ENCODE measurements around the gene EPHB2.
"Not testable (repeated sequence)": the region's sequence is repeated elsewhere in the genome, so short reads cannot be mapped to it uniquely, and the experiment has no call there.

EPHB2 gene

GRCh38 chr1:22691031-22691753 lies 19.4 kb upstream of the EPHB2 start:
- H3K36me3 ChIP-seq (ENCODE audit: control insufficient read depth in 2 of 2, insufficient read depth in 2 of 2, low read length in 2 of 2): no peaks in the 10 kb centered on the region

GRCh38 chr1:22694172-22694571 lies 16.5 kb upstream of the EPHB2 start:
- Histone ChIP-seq H3K4me1 (ENCODE audit: control insufficient read depth, insufficient read depth, low read length) (no peaks in the 10 kb centered on the region), H3K27ac (ENCODE audit: low read length) (no peak overlapping the region), H3K4me3 (ENCODE audit: low read length in 2 of 2) (no peak overlapping the region), H3K36me3 (ENCODE audit: control insufficient read depth in 2 of 2, insufficient read depth in 2 of 2, low read length in 2 of 2) (no peaks in the 10 kb centered on the region), H3K27me3 (ENCODE audit: control insufficient read depth in 1 of 2, insufficient read depth in 2 of 2, low read length in 2 of 2) (peaks cover 0 to 2% of the 10 kb centered on the region in 2 donors), H3K9ac (ENCODE audit: low read length in 2 of 2) (no peak overlapping the region), H3K9me3 (ENCODE audit: control insufficient read depth in 2 of 2, low read length in 2 of 2) (no peaks in the 10 kb centered on the region)

More at GRCh38 chr1:22691031-22691753, 19.4 kb upstream of the EPHB2 start:
- Histone ChIP-seq H3K27ac (ENCODE audit: low read length) (no peak overlapping the region), H3K4me1 (ENCODE audit: control insufficient read depth, insufficient read depth, low read length) (no peaks in the 10 kb centered on the region), H3K4me3 (ENCODE audit: low read length in 2 of 2) (no peak overlapping the region), H3K27me3 (ENCODE audit: control insufficient read depth in 1 of 2, insufficient read depth in 2 of 2, low read length in 2 of 2) (peaks cover 4 to 5% of the 10 kb centered on the region in 2 donors), H3K9me3 (ENCODE audit: control insufficient read depth in 2 of 2, low read length in 2 of 2) (no peaks in the 10 kb centered on the region), H3K9ac (ENCODE audit: low read length in 2 of 2) (no peak overlapping the region)

GRCh38 chr1:22696610-22697009 lies 14.0 kb upstream of the EPHB2 start:
- H3K9me3 ChIP-seq (ENCODE audit: control insufficient read depth in 2 of 2, low read length in 2 of 2): no peaks in the 10 kb centered on the region
- H3K4me3 ChIP-seq (ENCODE audit: low read length in 2 of 2): no peak overlapping the region
- peaks cover 0 to 2% of the 10 kb centered on the region in 2 donors for H3K27me3 ChIP-seq (ENCODE audit: control insufficient read depth in 1 of 2, insufficient read depth in 2 of 2, low read length in 2 of 2)
- H3K9ac ChIP-seq (ENCODE audit: low read length in 2 of 2): no peak overlapping the region
- H3K27ac ChIP-seq (ENCODE audit: low read length): no peak overlapping the region
- H3K36me3 ChIP-seq (ENCODE audit: control insufficient read depth in 2 of 2, insufficient read depth in 2 of 2, low read length in 2 of 2): no peaks in the 10 kb centered on the region
- no peaks in the 10 kb centered on the region for H3K4me1 ChIP-seq (ENCODE audit: control insufficient read depth, insufficient read depth, low read length)

GRCh38 chr1:22697980-22698379 lies 12.7 kb upstream of the EPHB2 start:
- no peaks in the 10 kb centered on the region for H3K9me3 ChIP-seq (ENCODE audit: control insufficient read depth in 2 of 2, low read length in 2 of 2)
- no peak overlapping the region for H3K27ac ChIP-seq (ENCODE audit: low read length)
- no peak overlapping the region for H3K9ac ChIP-seq (ENCODE audit: low read length in 2 of 2)
- no peaks in the 10 kb centered on the region for H3K36me3 ChIP-seq (ENCODE audit: control insufficient read depth in 2 of 2, insufficient read depth in 2 of 2, low read length in 2 of 2)
- no peaks in the 10 kb centered on the region for H3K4me1 ChIP-seq (ENCODE audit: control insufficient read depth, insufficient read depth, low read length)
- peaks cover 0 to 2% of the 10 kb centered on the region in 2 donors for H3K27me3 ChIP-seq (ENCODE audit: control insufficient read depth in 1 of 2, insufficient read depth in 2 of 2, low read length in 2 of 2)
- no peak overlapping the region for H3K4me3 ChIP-seq (ENCODE audit: low read length in 2 of 2)

- H3K9ac ChIP-seq (ENCODE audit: low read length in 2 of 2): no peak overlapping the region
- no peaks in the 10 kb centered on the region for H3K36me3 ChIP-seq (ENCODE audit: control insufficient read depth in 2 of 2, insufficient read depth in 2 of 2, low read length in 2 of 2)
- H3K9me3 ChIP-seq (ENCODE audit: control insufficient read depth in 2 of 2, low read length in 2 of 2): no peaks in the 10 kb centered on the region
- no peaks in the 10 kb centered on the region for H3K4me1 ChIP-seq (ENCODE audit: control insufficient read depth, insufficient read depth, low read length)
- H3K4me3 ChIP-seq (ENCODE audit: low read length in 2 of 2): no peak overlapping the region
- no peak overlapping the region for H3K27ac ChIP-seq (ENCODE audit: low read length)
- peaks cover 0 to 2% of the 10 kb centered on the region in 2 donors for H3K27me3 ChIP-seq (ENCODE audit: control insufficient read depth in 1 of 2, insufficient read depth in 2 of 2, low read length in 2 of 2)
Observed at GRCh38 chr1:22699681-22700520, 10.7 kb upstream of the EPHB2 start.

- Histone ChIP-seq H3K36me3 (ENCODE audit: control insufficient read depth in 2 of 2, insufficient read depth in 2 of 2, low read length in 2 of 2) (no peaks in the 10 kb centered on the region), H3K4me1 (ENCODE audit: control insufficient read depth, insufficient read depth, low read length) (no peaks in the 10 kb centered on the region), H3K27me3 (ENCODE audit: control insufficient read depth in 1 of 2, insufficient read depth in 2 of 2, low read length in 2 of 2) (peaks cover 0 to 2% of the 10 kb centered on the region in 2 donors), H3K9ac (ENCODE audit: low read length in 2 of 2) (no peak overlapping the region), H3K4me3 (ENCODE audit: low read length in 2 of 2) (no peak overlapping the region), H3K9me3 (ENCODE audit: control insufficient read depth in 2 of 2, low read length in 2 of 2) (no peaks in the 10 kb centered on the region), H3K27ac (ENCODE audit: low read length) (no peak overlapping the region)
Observed at GRCh38 chr1:22702296-22703085, 8.1 kb upstream of the EPHB2 start.

- Histone ChIP-seq H3K9me3 (ENCODE audit: control insufficient read depth in 2 of 2, low read length in 2 of 2) (no peaks in the 10 kb centered on the region), H3K4me1 (ENCODE audit: control insufficient read depth, insufficient read depth, low read length) (no peaks in the 10 kb centered on the region), H3K27me3 (ENCODE audit: control insufficient read depth in 1 of 2, insufficient read depth in 2 of 2, low read length in 2 of 2) (peaks cover 0 to 1% of the 10 kb centered on the region in 2 donors), H3K27ac (ENCODE audit: low read length) (no peak overlapping the region), H3K4me3 (ENCODE audit: low read length in 2 of 2) (no peak overlapping the region), H3K36me3 (ENCODE audit: control insufficient read depth in 2 of 2, insufficient read depth in 2 of 2, low read length in 2 of 2) (no peaks in the 10 kb centered on the region), H3K9ac (ENCODE audit: low read length in 2 of 2) (no peak overlapping the region)
Observed at GRCh38 chr1:22704440-22705067, 6.1 kb upstream of the EPHB2 start.

- Histone ChIP-seq H3K9ac (ENCODE audit: low read length in 2 of 2) (no peak overlapping the region), H3K9me3 (ENCODE audit: control insufficient read depth in 2 of 2, low read length in 2 of 2) (no peaks in the 10 kb centered on the region)
Observed at GRCh38 chr1:22705586-22705985, 5.1 kb upstream of the EPHB2 start.

GRCh38 chr1:22706100-22706499 lies 4.5 kb upstream of the EPHB2 start:
- not testable (repeated sequence) for H3K9ac ChIP-seq (ENCODE audit: low read length in 2 of 2); H3K27me3 ChIP-seq (ENCODE audit: control insufficient read depth in 1 of 2, insufficient read depth in 2 of 2, low read length in 2 of 2)

More at GRCh38 chr1:22705586-22705985, 5.1 kb upstream of the EPHB2 start:
- peaks cover 3 to 9% of the 10 kb centered on the region in 2 donors for H3K27me3 ChIP-seq (ENCODE audit: control insufficient read depth in 1 of 2, insufficient read depth in 2 of 2, low read length in 2 of 2)
- no peaks in the 10 kb centered on the region for H3K36me3 ChIP-seq (ENCODE audit: control insufficient read depth in 2 of 2, insufficient read depth in 2 of 2, low read length in 2 of 2)
- H3K4me1 ChIP-seq (ENCODE audit: control insufficient read depth, insufficient read depth, low read length): peaks cover 2% of the 10 kb centered on the region
- H3K4me3 ChIP-seq (ENCODE audit: low read length in 2 of 2): no peak overlapping the region
- H3K27ac ChIP-seq (ENCODE audit: low read length): no peak overlapping the region

GRCh38 chr1:22708777-22709176 lies 1.9 kb upstream of the EPHB2 start:
- H3K9me3 ChIP-seq (ENCODE audit: control insufficient read depth in 2 of 2, low read length in 2 of 2): no peaks in the 10 kb centered on the region
- H3K9ac ChIP-seq (ENCODE audit: low read length in 2 of 2): no peak overlapping the region
- H3K27me3 ChIP-seq (ENCODE audit: control insufficient read depth in 1 of 2, insufficient read depth in 2 of 2, low read length in 2 of 2): peaks cover 15 to 28% of the 10 kb centered on the region in 2 donors
- no peaks in the 10 kb centered on the region for H3K36me3 ChIP-seq (ENCODE audit: control insufficient read depth in 2 of 2, insufficient read depth in 2 of 2, low read length in 2 of 2)
- H3K27ac ChIP-seq (ENCODE audit: low read length): no peak overlapping the region
- H3K4me3 ChIP-seq (ENCODE audit: low read length in 2 of 2): no peak overlapping the region
- H3K4me1 ChIP-seq (ENCODE audit: control insufficient read depth, insufficient read depth, low read length): peaks cover 12% of the 10 kb centered on the region

More at GRCh38 chr1:22706100-22706499, 4.5 kb upstream of the EPHB2 start:
- H3K27ac ChIP-seq (ENCODE audit: low read length); H3K9me3 ChIP-seq (ENCODE audit: control insufficient read depth in 2 of 2, low read length in 2 of 2); H3K4me1 ChIP-seq (ENCODE audit: control insufficient read depth, insufficient read depth, low read length); H3K4me3 ChIP-seq (ENCODE audit: low read length in 2 of 2); H3K36me3 ChIP-seq (ENCODE audit: control insufficient read depth in 2 of 2, insufficient read depth in 2 of 2, low read length in 2 of 2): not testable (repeated sequence)
